GM12873 (cell line): ENCODE results near the gene BCAS3.

Experiments
- CTCF ChIP-seq: IDR thresholded peaks from 2 replicates; pipeline ENCODE4 v1.5.1; 2012; ENCODE audit warnings: low read depth, mild to moderate bottlenecking, moderate library complexity, low read length, control low read depth; ENCODE audit not compliant: insufficient read depth; ENCODE audit errors: missing control alignments

BCAS3 gene

GRCh38 chr17:61426482-61427304 lies 749.0 kb downstream of the BCAS3 start:
- no peak for TF ChIP-seq CTCF

GRCh38 chr17:61427567-61427966 lies 749.9 kb downstream of the BCAS3 start:
- no peak for TF ChIP-seq CTCF

- TF ChIP-seq CTCF: no peak
These were observed 751.6 kb downstream of the BCAS3 start for GRCh38 chr17:61429274-61429673.

GRCh38 chr17:61431594-61432311 lies 754.1 kb downstream of the BCAS3 start:
- TF ChIP-seq CTCF: no peak

GRCh38 chr17:61436273-61436672 lies 758.6 kb downstream of the BCAS3 start:
- no peak for TF ChIP-seq CTCF

GRCh38 chr17:61436995-61437704 lies 759.5 kb downstream of the BCAS3 start:
- TF ChIP-seq CTCF: no peak

GRCh38 chr17:61440697-61441096 lies 763.0 kb downstream of the BCAS3 start:
- TF ChIP-seq CTCF: no peak
